Measurements from ENCODE around the gene CRAMP1. TPM values are rescaled to one million over a fixed set of nuclear protein-coding genes. Genes with fewer than 3 reads are reported as not detected.

CRAMP1 gene
- total RNA-seq, 4 donors from 2014 or later = 15.7 to 39.3 (median 26.1) TPM

- WGBS = 92% methylated on average over 12 of the region's 12 CpGs
- DNase-seq (ENCODE audit: low spot score in 2 of 2) = no peak
- Histone ChIP-seq H3K27me3 (no peaks in the 10 kb centered on the region), H3K9me3 (no peaks in the 10 kb centered on the region), H3K36me3 (peaks cover 65% of the 10 kb centered on the region), H3K27ac (no peak overlapping the region), H3K4me1 (no peaks in the 10 kb centered on the region), H3K4me3 (no peak overlapping the region)
- TF ChIP-seq POLR2A (IDR thresholded peaks at IDR 0.05) (no peak), CTCF (IDR thresholded peaks at IDR 0.05) (no peak), EP300 (IDR thresholded peaks at IDR 0.05) (no peak), POLR2AphosphoS5 (IDR thresholded peaks at IDR 0.05) (no peak)
These were observed 31.9 kb upstream of the CRAMP1 start for GRCh38 chr16:1580256-1580655.

GRCh38 chr16:1580956-1581355 is 31.2 kb upstream of the CRAMP1 start:
- Histone ChIP-seq H3K27ac (no peak overlapping the region), H3K27me3 (no peaks in the 10 kb centered on the region), H3K9me3 (no peaks in the 10 kb centered on the region), H3K36me3 (peaks cover 68% of the 10 kb centered on the region), H3K4me1 (no peaks in the 10 kb centered on the region), H3K4me3 (no peak overlapping the region)
- DNase-seq (ENCODE audit: low spot score in 2 of 2) = no peak
- WGBS = 100% methylated on average over 1 of the region's 6 CpGs
- TF ChIP-seq POLR2A (IDR thresholded peaks at IDR 0.05) = no peak

- Histone ChIP-seq H3K4me1 (no peaks in the 10 kb centered on the region), H3K4me3 (no peak overlapping the region), H3K9me3 (no peaks in the 10 kb centered on the region), H3K27ac (no peak overlapping the region), H3K27me3 (no peaks in the 10 kb centered on the region), H3K36me3 (peaks cover 77% of the 10 kb centered on the region)
- no peak for TF ChIP-seq POLR2AphosphoS5 (IDR thresholded peaks at IDR 0.05)
- TF ChIP-seq CTCF (IDR thresholded peaks at IDR 0.05) = no peak
- TF ChIP-seq POLR2A (IDR thresholded peaks at IDR 0.05) = no peak
- no peak for TF ChIP-seq EP300 (IDR thresholded peaks at IDR 0.05)
- DNase-seq (ENCODE audit: low spot score in 2 of 2) = no peak
- 88% methylated on average over 9 of the region's 9 CpGs for WGBS
These were observed 30.4 kb upstream of the CRAMP1 start for GRCh38 chr16:1581804-1582203.

- DNase-seq (ENCODE audit: low spot score in 2 of 2) = no peak
- Histone ChIP-seq H3K27ac (no peak overlapping the region), H3K9me3 (no peaks in the 10 kb centered on the region), H3K4me1 (no peaks in the 10 kb centered on the region), H3K27me3 (no peaks in the 10 kb centered on the region), H3K4me3 (no peak overlapping the region), H3K36me3 (peaks cover 73% of the 10 kb centered on the region)
- TF ChIP-seq EP300 (IDR thresholded peaks at IDR 0.05) = no peak
- TF ChIP-seq POLR2AphosphoS5 (IDR thresholded peaks at IDR 0.05) = no peak
- TF ChIP-seq POLR2A (IDR thresholded peaks at IDR 0.05) = no peak
- no peak for TF ChIP-seq CTCF (IDR thresholded peaks at IDR 0.05)
- 84% methylated on average over 14 of the region's 15 CpGs for WGBS
These were observed 29.0 kb upstream of the CRAMP1 start for GRCh38 chr16:1583180-1583579.

- Histone ChIP-seq H3K4me3 (no peak overlapping the region), H3K36me3 (peaks cover 65% of the 10 kb centered on the region), H3K4me1 (no peaks in the 10 kb centered on the region), H3K9me3 (no peaks in the 10 kb centered on the region), H3K27ac (no peak overlapping the region), H3K27me3 (no peaks in the 10 kb centered on the region)
- TF ChIP-seq POLR2AphosphoS5 (IDR thresholded peaks at IDR 0.05) = no peak
- no peak for TF ChIP-seq EP300 (IDR thresholded peaks at IDR 0.05)
- TF ChIP-seq CTCF (IDR thresholded peaks at IDR 0.05) = no peak
- no peak for TF ChIP-seq POLR2A (IDR thresholded peaks at IDR 0.05)
- 83% methylated on average over 8 of the region's 8 CpGs for WGBS
- no peak for DNase-seq (ENCODE audit: low spot score in 2 of 2)
These were observed 27.2 kb upstream of the CRAMP1 start for GRCh38 chr16:1584926-1585484.

- Histone ChIP-seq H3K9me3 (no peaks in the 10 kb centered on the region), H3K36me3 (peaks cover 36% of the 10 kb centered on the region), H3K4me3 (no peak overlapping the region), H3K4me1 (no peaks in the 10 kb centered on the region), H3K27me3 (no peaks in the 10 kb centered on the region), H3K27ac (no peak overlapping the region)
- no peak for DNase-seq (ENCODE audit: low spot score in 2 of 2)
- 89% methylated on average over 6 of the region's 6 CpGs for WGBS
- TF ChIP-seq POLR2A (IDR thresholded peaks at IDR 0.05) (no peak), CTCF (IDR thresholded peaks at IDR 0.05) (no peak), EP300 (IDR thresholded peaks at IDR 0.05) (no peak)
These were observed 21.8 kb upstream of the CRAMP1 start for GRCh38 chr16:1590366-1590765.
